KMS-11 (cell line): ENCODE results near the gene SEMA3D.

ENCODE experiments used
- H2AFZ ChIP-seq: fragments of 200-600 bp; sonication (generic); 2 replicates; pipeline ENCODE4 v1.6.1; 2016; ENCODE audit warnings: antibody characterized with exemption, mixed run types, low read depth
- H3K27ac ChIP-seq: fragments of 200-600 bp; sonication (generic); 2 replicates; pipeline ENCODE4 v1.6.1; 2016; ENCODE audit warnings: mild to moderate bottlenecking, mixed run types
- H3K27me3 ChIP-seq: fragments of 200-600 bp; sonication (generic); 2 replicates; pipeline ENCODE4 v1.6.1; 2017; ENCODE audit warnings: mild to moderate bottlenecking, low read depth, mixed run types, moderate library complexity; ENCODE audit not compliant: insufficient read depth
- H3K36me3 ChIP-seq: fragments of 200-600 bp; sonication (generic); 2 replicates; pipeline ENCODE4 v1.6.1; 2017; ENCODE audit warnings: mild to moderate bottlenecking, mixed run types; ENCODE audit not compliant: insufficient read depth
- H3K4me1 ChIP-seq: fragments of 200-600 bp; sonication (generic); 2 replicates; pipeline ENCODE4 v1.6.1; 2016; ENCODE audit warnings: mild to moderate bottlenecking, low read depth, mixed run types; ENCODE audit not compliant: poor library complexity, severe bottlenecking
- H3K4me2 ChIP-seq: fragments of 200-600 bp; sonication (generic); 2 replicates; pipeline ENCODE4 v1.7.0; 2016; ENCODE audit warnings: mild to moderate bottlenecking, mixed run types
- H3K4me3 ChIP-seq: fragments of 200-600 bp; sonication (generic); IDR thresholded peaks from 2 replicates; pipeline ENCODE4 v1.6.1; 2017; ENCODE audit warnings: low read depth, low read length, mixed read lengths; ENCODE audit not compliant: insufficient read depth
- H3K79me2 ChIP-seq: fragments of 200-600 bp; sonication (generic); 2 replicates; pipeline ENCODE4 v1.6.1; 2016; ENCODE audit warnings: low read depth, mixed run types; ENCODE audit not compliant: insufficient read depth
- H3K9ac ChIP-seq: fragments of 200-600 bp; sonication (generic); 2 replicates; pipeline ENCODE4 v1.6.1; 2016; ENCODE audit warnings: mild to moderate bottlenecking, mixed run types
- H4K20me1 ChIP-seq: fragments of 200-600 bp; sonication (generic); 2 replicates; pipeline ENCODE4 v1.6.1; 2016; ENCODE audit warnings: mild to moderate bottlenecking, mixed run types; ENCODE audit not compliant: insufficient read depth
- CTCF ChIP-seq: fragments of 200-600 bp; sonication (generic); conservative IDR thresholded peaks from 2 replicates; pipeline ENCODE4 v1.6.1; 2017; ENCODE audit warnings: low read depth, mild to moderate bottlenecking, antibody characterized with exemption, low read length, moderate library complexity, mixed read lengths

The SEMA3D gene

GRCh38 chr7:85221796-85222195, 34.9 kb upstream of the SEMA3D start:
- Histone ChIP-seq H3K27me3 (no peaks in the 10 kb centered on the region), H3K4me3 (no peak overlapping the region), H3K9ac (no peak overlapping the region), H3K4me2 (no peak overlapping the region), H2AFZ (no peak overlapping the region), H3K79me2 (no peaks in the 10 kb centered on the region), H3K27ac (no peak overlapping the region), H3K36me3 (no peaks in the 10 kb centered on the region), H4K20me1 (no peaks in the 10 kb centered on the region), H3K4me1 (no peaks in the 10 kb centered on the region)
- no peak for TF ChIP-seq CTCF

- Histone ChIP-seq H3K9ac (no peak overlapping the region), H3K27ac (no peak overlapping the region), H3K4me3 (no peak overlapping the region), H3K4me1 (no peaks in the 10 kb centered on the region), H3K79me2 (no peaks in the 10 kb centered on the region), H2AFZ (no peak overlapping the region), H3K4me2 (no peak overlapping the region), H3K27me3 (no peaks in the 10 kb centered on the region), H3K36me3 (no peaks in the 10 kb centered on the region), H4K20me1 (no peaks in the 10 kb centered on the region)
- TF ChIP-seq CTCF, result no peak
These were observed 33.8 kb upstream of the SEMA3D start for GRCh38 chr7:85220651-85221050.

GRCh38 chr7:85220023-85220422, 33.2 kb upstream of the SEMA3D start:
- no peak overlapping the region for H2AFZ ChIP-seq
- no peaks in the 10 kb centered on the region for H3K4me1 ChIP-seq
- H3K79me2 ChIP-seq, result no peaks in the 10 kb centered on the region
- no peaks in the 10 kb centered on the region for H4K20me1 ChIP-seq
- no peak overlapping the region for H3K9ac ChIP-seq
- H3K27me3 ChIP-seq, result no peaks in the 10 kb centered on the region
- no peak overlapping the region for H3K4me2 ChIP-seq
- H3K27ac ChIP-seq, result no peak overlapping the region
- no peaks in the 10 kb centered on the region for H3K36me3 ChIP-seq
- no peak overlapping the region for H3K4me3 ChIP-seq
- TF ChIP-seq CTCF, result no peak

GRCh38 chr7:85217085-85217484, 30.2 kb upstream of the SEMA3D start:
- H3K27me3 ChIP-seq, result no peaks in the 10 kb centered on the region
- no peak overlapping the region for H3K4me2 ChIP-seq
- no peak overlapping the region for H3K9ac ChIP-seq
- no peak overlapping the region for H2AFZ ChIP-seq
- H3K79me2 ChIP-seq, result no peaks in the 10 kb centered on the region
- H3K36me3 ChIP-seq, result no peaks in the 10 kb centered on the region
- no peak for TF ChIP-seq CTCF
- H3K4me3 ChIP-seq, result no peak overlapping the region
- no peaks in the 10 kb centered on the region for H3K4me1 ChIP-seq
- no peak overlapping the region for H3K27ac ChIP-seq
- H4K20me1 ChIP-seq, result no peaks in the 10 kb centered on the region

GRCh38 chr7:85215098-85215497, 28.2 kb upstream of the SEMA3D start:
- Histone ChIP-seq H3K4me2 (no peak overlapping the region), H3K27me3 (no peaks in the 10 kb centered on the region), H3K9ac (no peak overlapping the region), H3K4me1 (no peaks in the 10 kb centered on the region), H2AFZ (no peak overlapping the region), H3K4me3 (no peak overlapping the region), H3K36me3 (no peaks in the 10 kb centered on the region), H3K27ac (no peak overlapping the region), H3K79me2 (no peaks in the 10 kb centered on the region), H4K20me1 (no peaks in the 10 kb centered on the region)
- TF ChIP-seq CTCF, result no peak
